ENCODE data around the gene CTR9.
A peak's percentile ranks its signal among the peaks of the same experiment; 100 is the strongest.

CTR9 gene

GRCh38 chr11:10727146-10727851, 23.7 kb upstream of the CTR9 start:
- no peak overlapping the region for H3K27ac ChIP-seq (ENCODE audit: low read length, poor library complexity, severe bottlenecking)
- peak; percentile 53 for DNase-seq
- H2AFZ ChIP-seq (ENCODE audit: low read depth, low read length): no peak overlapping the region
- no peak overlapping the region for H2BK120ac ChIP-seq (ENCODE audit: low read depth, low read length)
- peaks cover 8% of the 10 kb centered on the region for H3K4me1 ChIP-seq (ENCODE audit: control insufficient read depth, insufficient read depth, low read depth, low read length)
- no peak overlapping the region for H4K91ac ChIP-seq (ENCODE audit: low read length)
- peaks cover 10% of the 10 kb centered on the region for H3K9me3 ChIP-seq (ENCODE audit: control insufficient read depth, low read length)
- no peak overlapping the region for H3K9ac ChIP-seq (ENCODE audit: low read length)
- no peak overlapping the region for H2BK15ac ChIP-seq (ENCODE audit: low read depth, poor library complexity, severe bottlenecking)
- H2AK5ac ChIP-seq (ENCODE audit: low read length, severe bottlenecking): no peak overlapping the region
- no peak overlapping the region for H2BK5ac ChIP-seq (ENCODE audit: low read depth, low read length, poor library complexity, severe bottlenecking)
- no peak overlapping the region for H3K14ac ChIP-seq (ENCODE audit: low read length in 2 of 2)
- no peaks in the 10 kb centered on the region for H3K27me3 ChIP-seq (ENCODE audit: control insufficient read depth in 1 of 2, insufficient read depth in 1 of 2, low read length in 2 of 2)
- no peak overlapping the region for H3K4me3 ChIP-seq (ENCODE audit: insufficient read depth in 1 of 2, low read depth in 1 of 2, low read length in 2 of 2)
- WGBS: 73% methylated on average over 4 of the region's 4 CpGs
- H3K23ac ChIP-seq (ENCODE audit: low read length in 2 of 2): no peak overlapping the region
- peak overlapping the region in 1 of 2 experiments; percentile 54 for H3K18ac ChIP-seq (ENCODE audit: low read depth in 1 of 2, low read length in 2 of 2)
- no peak overlapping the region for H3K4ac ChIP-seq (ENCODE audit: low read depth in 1 of 2, low read length in 2 of 2)
- H3K4me2 ChIP-seq (ENCODE audit: low read length, poor library complexity, severe bottlenecking): no peak overlapping the region
- H3K36me3 ChIP-seq (ENCODE audit: control insufficient read depth in 1 of 2, insufficient read depth in 2 of 2, low read depth in 1 of 2, low read length in 2 of 2): no peaks in the 10 kb centered on the region
- no peaks in the 10 kb centered on the region for H3K79me1 ChIP-seq (replicated peaks; ENCODE audit: low read length, poor library complexity, severe bottlenecking)
- no peak overlapping the region for H4K8ac ChIP-seq (ENCODE audit: low read length)
- H2BK12ac ChIP-seq (ENCODE audit: low read length in 2 of 2): no peak overlapping the region

- H2AFZ ChIP-seq (ENCODE audit: low read depth, low read length): no peak overlapping the region
- H3K27ac ChIP-seq (ENCODE audit: low read length, poor library complexity, severe bottlenecking): no peak overlapping the region
- no peak overlapping the region for H3K18ac ChIP-seq (ENCODE audit: low read depth in 1 of 2, low read length in 2 of 2)
Observed at GRCh38 chr11:10728154-10728553, 22.9 kb upstream of the CTR9 start.

GRCh38 chr11:10728789-10729472, 22.1 kb upstream of the CTR9 start:
- H3K4me3 ChIP-seq (ENCODE audit: insufficient read depth in 1 of 2, low read depth in 1 of 2, low read length in 2 of 2): peak overlapping the region in 1 of 2 experiments; percentile 51
- H3K79me1 ChIP-seq (replicated peaks; ENCODE audit: low read length, poor library complexity, severe bottlenecking): no peaks in the 10 kb centered on the region
- peak overlapping the region in 1 of 2 experiments; percentile 94 for H3K14ac ChIP-seq (ENCODE audit: low read length in 2 of 2)
- peak overlapping the region in 1 of 2 experiments; percentile 98 for H2BK12ac ChIP-seq (ENCODE audit: low read length in 2 of 2)
- H3K9me3 ChIP-seq (ENCODE audit: control insufficient read depth, low read length): peaks cover 10% of the 10 kb centered on the region
- H2AFZ ChIP-seq (ENCODE audit: low read depth, low read length): peak overlapping the region; percentile 36
- H2BK5ac ChIP-seq (ENCODE audit: low read depth, low read length, poor library complexity, severe bottlenecking): no peak overlapping the region
- H3K9ac ChIP-seq (ENCODE audit: low read length): peak overlapping the region; percentile 36
- no peak overlapping the region for H3K27ac ChIP-seq (ENCODE audit: low read length, poor library complexity, severe bottlenecking)
- WGBS: 7% methylated on average over 18 of the region's 20 CpGs
- H3K4me1 ChIP-seq (ENCODE audit: control insufficient read depth, insufficient read depth, low read depth, low read length): peaks cover 8% of the 10 kb centered on the region
- H2BK120ac ChIP-seq (ENCODE audit: low read depth, low read length): peak overlapping the region; percentile 2
- H2BK15ac ChIP-seq (ENCODE audit: low read depth, poor library complexity, severe bottlenecking): no peak overlapping the region
- H3K18ac ChIP-seq (ENCODE audit: low read depth in 1 of 2, low read length in 2 of 2): peak overlapping the region; percentile 78 to 95
- peak; percentile 67 for DNase-seq
- H4K8ac ChIP-seq (ENCODE audit: low read length): peak overlapping the region; percentile 47
- H3K36me3 ChIP-seq (ENCODE audit: control insufficient read depth in 1 of 2, insufficient read depth in 2 of 2, low read depth in 1 of 2, low read length in 2 of 2): no peaks in the 10 kb centered on the region
- no peak overlapping the region for H2AK5ac ChIP-seq (ENCODE audit: low read length, severe bottlenecking)
- H3K27me3 ChIP-seq (ENCODE audit: control insufficient read depth in 1 of 2, insufficient read depth in 1 of 2, low read length in 2 of 2): no peaks in the 10 kb centered on the region
- H3K23ac ChIP-seq (ENCODE audit: low read length in 2 of 2): peak overlapping the region in 1 of 2 experiments; percentile 14
- peak overlapping the region; percentile 71 for H3K4me2 ChIP-seq (ENCODE audit: low read length, poor library complexity, severe bottlenecking)
- H3K4ac ChIP-seq (ENCODE audit: low read depth in 1 of 2, low read length in 2 of 2): peak overlapping the region; percentile 84 to 92
- peak overlapping the region; percentile 73 for H4K91ac ChIP-seq (ENCODE audit: low read length)

More at GRCh38 chr11:10728154-10728553, 22.9 kb upstream of the CTR9 start:
- Histone ChIP-seq H3K4me1 (ENCODE audit: control insufficient read depth, insufficient read depth, low read depth, low read length) (peaks cover 8% of the 10 kb centered on the region), H2AK5ac (ENCODE audit: low read length, severe bottlenecking) (no peak overlapping the region), H3K4me3 (ENCODE audit: insufficient read depth in 1 of 2, low read depth in 1 of 2, low read length in 2 of 2) (no peak overlapping the region), H2BK120ac (ENCODE audit: low read depth, low read length) (no peak overlapping the region), H4K91ac (ENCODE audit: low read length) (no peak overlapping the region), H3K4me2 (ENCODE audit: low read length, poor library complexity, severe bottlenecking) (no peak overlapping the region), H3K23ac (ENCODE audit: low read length in 2 of 2) (no peak overlapping the region), H3K14ac (ENCODE audit: low read length in 2 of 2) (no peak overlapping the region), H3K27me3 (ENCODE audit: control insufficient read depth in 1 of 2, insufficient read depth in 1 of 2, low read length in 2 of 2) (no peaks in the 10 kb centered on the region), H2BK5ac (ENCODE audit: low read depth, low read length, poor library complexity, severe bottlenecking) (no peak overlapping the region), H2BK15ac (ENCODE audit: low read depth, poor library complexity, severe bottlenecking) (no peak overlapping the region), H3K9ac (ENCODE audit: low read length) (no peak overlapping the region), H3K79me1 (replicated peaks; ENCODE audit: low read length, poor library complexity, severe bottlenecking) (no peaks in the 10 kb centered on the region), H3K9me3 (ENCODE audit: control insufficient read depth, low read length) (peaks cover 10% of the 10 kb centered on the region), H3K4ac (ENCODE audit: low read depth in 1 of 2, low read length in 2 of 2) (no peak overlapping the region), H4K8ac (ENCODE audit: low read length) (no peak overlapping the region), H2BK12ac (ENCODE audit: low read length in 2 of 2) (no peak overlapping the region), H3K36me3 (ENCODE audit: control insufficient read depth in 1 of 2, insufficient read depth in 2 of 2, low read depth in 1 of 2, low read length in 2 of 2) (no peaks in the 10 kb centered on the region)
- peak; percentile 41 for DNase-seq
- 80% methylated on average over 3 of the region's 3 CpGs for WGBS

GRCh38 chr11:10730151-10730550, 20.9 kb upstream of the CTR9 start:
- Histone ChIP-seq H2AK5ac (ENCODE audit: low read length, severe bottlenecking) (no peak overlapping the region), H3K79me1 (replicated peaks; ENCODE audit: low read length, poor library complexity, severe bottlenecking) (no peaks in the 10 kb centered on the region), H3K18ac (ENCODE audit: low read depth in 1 of 2, low read length in 2 of 2) (no peak overlapping the region), H3K9me3 (ENCODE audit: control insufficient read depth, low read length) (peaks cover 7% of the 10 kb centered on the region), H3K23ac (ENCODE audit: low read length in 2 of 2) (no peak overlapping the region), H4K8ac (ENCODE audit: low read length) (no peak overlapping the region), H2BK5ac (ENCODE audit: low read depth, low read length, poor library complexity, severe bottlenecking) (no peak overlapping the region), H3K9ac (ENCODE audit: low read length) (no peak overlapping the region), H3K27me3 (ENCODE audit: control insufficient read depth in 1 of 2, insufficient read depth in 1 of 2, low read length in 2 of 2) (no peaks in the 10 kb centered on the region), H3K4me2 (ENCODE audit: low read length, poor library complexity, severe bottlenecking) (no peak overlapping the region), H3K4me3 (ENCODE audit: insufficient read depth in 1 of 2, low read depth in 1 of 2, low read length in 2 of 2) (no peak overlapping the region), H4K91ac (ENCODE audit: low read length) (no peak overlapping the region), H3K4ac (ENCODE audit: low read depth in 1 of 2, low read length in 2 of 2) (no peak overlapping the region), H2BK15ac (ENCODE audit: low read depth, poor library complexity, severe bottlenecking) (no peak overlapping the region), H3K14ac (ENCODE audit: low read length in 2 of 2) (no peak overlapping the region), H2BK12ac (ENCODE audit: low read length in 2 of 2) (no peak overlapping the region), H3K27ac (ENCODE audit: low read length, poor library complexity, severe bottlenecking) (no peak overlapping the region), H2BK120ac (ENCODE audit: low read depth, low read length) (no peak overlapping the region), H3K36me3 (ENCODE audit: control insufficient read depth in 1 of 2, insufficient read depth in 2 of 2, low read depth in 1 of 2, low read length in 2 of 2) (no peaks in the 10 kb centered on the region), H2AFZ (ENCODE audit: low read depth, low read length) (no peak overlapping the region), H3K4me1 (ENCODE audit: control insufficient read depth, insufficient read depth, low read depth, low read length) (peaks cover 8% of the 10 kb centered on the region)
- DNase-seq: peak; percentile 32
- 85% methylated on average over 3 of the region's 3 CpGs for WGBS

Data from mesenchymal stem cell (in vitro differentiated cells and primary cell).